GM21528 (cell line): ENCODE data around the gene ZNF473.
"Not testable (repeated sequence)": the region's sequence is repeated elsewhere in the genome, so short reads cannot be mapped to it uniquely, and the experiment has no call there.

Experiments
- ATAC-seq: cut with Tn5 transposase; IDR thresholded peaks from one replicate; pipeline ENCODE4 v1.9.1; 2021; ENCODE audit warnings: mild to moderate bottlenecking, moderate library complexity; ENCODE audit not compliant: unreplicated experiment, low FRiP score

ZNF473 gene

DNA sequence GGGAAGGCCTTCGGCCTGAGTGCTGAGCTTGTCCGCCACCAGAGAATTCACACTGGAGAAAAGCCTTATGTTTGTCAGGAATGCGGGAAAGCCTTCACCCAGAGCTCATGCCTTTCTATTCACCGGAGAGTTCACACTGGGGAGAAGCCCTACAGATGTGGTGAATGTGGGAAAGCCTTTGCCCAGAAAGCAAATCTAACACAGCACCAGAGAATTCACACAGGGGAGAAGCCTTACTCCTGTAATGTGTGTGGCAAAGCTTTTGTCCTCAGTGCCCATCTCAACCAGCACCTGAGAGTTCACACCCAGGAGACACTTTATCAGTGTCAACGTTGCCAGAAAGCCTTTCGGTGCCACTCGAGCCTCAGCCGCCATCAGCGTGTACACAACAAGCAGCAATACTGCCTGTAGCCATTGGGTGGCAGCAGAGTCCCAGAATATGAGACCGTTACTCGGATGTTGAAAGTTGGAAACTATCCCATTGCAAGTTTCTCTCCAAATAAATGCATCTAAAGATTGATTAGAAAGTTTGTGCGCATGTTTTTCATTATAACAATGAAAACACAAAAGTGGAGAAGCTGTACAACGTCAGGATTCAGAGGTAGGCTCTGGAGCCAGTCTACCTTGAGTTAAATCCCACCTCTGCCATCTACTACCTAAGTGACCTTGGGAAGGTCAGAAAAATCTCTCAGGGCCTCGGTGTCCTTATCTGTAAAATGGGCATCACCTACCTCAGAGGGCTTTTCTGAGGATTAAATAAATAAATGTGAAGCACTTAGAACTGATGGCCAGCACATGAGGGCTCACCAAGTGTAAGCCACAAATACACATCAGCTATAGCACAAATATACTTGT lies 21.1 kb downstream of the ZNF473 start:
- no peak for ATAC-seq

DNA sequence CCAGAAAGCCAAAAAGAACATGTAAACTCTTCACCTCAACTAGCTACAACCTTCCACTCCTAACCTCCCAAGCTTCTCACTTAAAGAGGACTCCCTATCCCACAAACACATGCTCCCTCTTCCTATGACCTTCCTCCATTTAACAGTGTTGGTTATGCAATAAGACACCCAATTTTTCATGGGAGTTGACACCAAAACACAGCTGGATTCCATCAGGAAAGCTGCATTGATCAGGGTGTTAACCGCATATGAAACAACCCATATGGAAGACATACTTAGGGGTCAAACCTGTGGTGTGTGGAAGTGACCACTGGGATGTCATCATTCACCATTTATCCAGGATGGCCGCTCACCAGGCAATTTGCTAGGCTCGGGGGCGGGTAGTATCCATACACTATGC lies 21.9 kb downstream of the ZNF473 start:
- no peak for ATAC-seq

DNA sequence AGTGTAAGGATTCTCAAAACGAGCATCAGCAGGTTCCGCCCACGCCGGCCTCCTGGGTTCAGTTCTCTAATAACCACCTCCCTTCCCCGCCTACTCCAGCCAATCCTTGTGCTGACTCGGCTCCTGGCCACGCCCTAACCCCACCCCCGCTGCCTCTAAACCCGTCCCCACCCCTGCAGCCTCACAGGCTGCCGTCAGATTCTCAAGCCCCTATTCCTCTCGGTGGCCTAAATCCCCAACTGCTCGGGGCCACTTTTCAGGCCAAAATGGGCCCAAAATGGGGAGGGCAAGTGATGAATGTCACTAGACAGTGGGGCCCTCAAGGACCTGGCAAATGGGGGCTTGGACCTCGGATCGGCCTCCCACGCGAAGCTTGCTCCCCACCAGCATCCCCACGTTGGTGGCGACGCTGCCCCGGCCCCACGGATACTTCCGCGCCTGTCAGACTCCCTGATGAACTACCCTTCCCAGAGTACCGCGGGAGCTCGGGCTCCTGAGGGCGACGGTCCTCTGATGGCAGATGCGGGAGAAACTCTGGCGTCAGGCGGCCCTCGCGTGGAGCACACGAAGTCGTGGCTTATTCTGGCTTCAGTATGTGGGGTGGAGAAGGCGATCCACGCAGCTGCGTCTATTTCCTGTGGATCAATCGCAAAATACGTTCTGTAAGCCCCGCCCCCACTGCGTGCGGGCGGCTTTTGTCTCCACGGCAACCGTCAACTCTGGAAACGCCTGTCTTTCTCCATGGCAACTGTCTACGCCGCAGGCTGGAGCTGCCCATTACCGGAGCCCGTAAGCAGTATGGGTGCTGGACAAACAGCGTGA lies 24.8 kb downstream of the ZNF473 start:
- ATAC-seq = no peak

DNA sequence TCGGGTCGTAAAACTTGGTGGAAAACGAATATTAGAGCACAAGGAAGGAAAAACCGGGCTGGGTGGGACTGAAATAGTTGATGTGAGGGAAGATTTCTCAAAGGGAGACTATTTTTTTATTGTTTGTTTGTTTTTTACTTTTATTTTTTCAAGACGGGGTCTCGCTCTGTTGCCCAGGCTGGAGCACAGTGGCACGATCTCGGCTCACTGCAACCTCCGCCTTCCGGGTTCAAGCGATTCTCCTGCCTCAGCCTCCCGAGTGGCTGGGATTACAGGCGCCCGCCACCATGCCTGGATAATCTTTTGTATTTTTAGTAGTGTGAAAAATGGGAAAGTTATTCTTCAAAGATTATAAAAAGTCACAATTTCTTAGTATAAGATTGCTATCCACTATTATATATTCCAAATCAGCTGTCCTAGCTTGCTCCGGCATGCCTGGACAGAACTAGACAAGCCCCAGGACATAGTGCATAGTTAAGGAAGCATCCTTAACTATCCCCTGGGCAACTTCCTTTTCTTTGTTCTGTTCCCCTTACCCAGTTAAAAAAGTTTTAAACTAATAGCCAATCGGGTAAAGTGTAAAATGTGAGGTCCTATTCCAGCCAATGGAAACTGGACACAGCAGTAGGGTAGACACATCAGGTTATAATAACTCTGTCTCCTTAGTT lies 25.6 kb downstream of the ZNF473 start:
- ATAC-seq = not testable (repeated sequence)

- ATAC-seq = no peak
Observed at GRCh38 chr19:50051964-50052363, 26.2 kb downstream of the ZNF473 start.

- no peak for ATAC-seq
Observed at GRCh38 chr19:50053119-50053518, 27.3 kb downstream of the ZNF473 start.

DNA sequence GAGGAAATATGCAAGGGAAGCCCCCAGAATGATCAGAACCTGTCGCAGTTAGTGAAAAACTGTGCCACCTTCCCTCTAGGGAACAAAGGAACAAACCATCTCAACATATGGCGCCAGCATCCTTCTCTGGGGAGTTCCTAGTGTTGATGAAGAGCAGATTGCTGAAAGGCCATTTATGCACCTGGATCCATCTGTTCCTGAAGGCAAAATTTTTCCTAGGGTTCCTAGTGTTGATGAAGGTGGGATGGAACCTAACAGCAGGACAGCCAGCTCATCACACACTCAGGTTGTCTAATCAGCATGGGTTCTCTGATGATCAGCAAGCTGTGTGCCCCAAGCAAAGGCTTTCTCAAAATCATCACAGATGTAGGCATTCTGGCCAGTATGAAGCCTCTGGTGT lies 32.6 kb downstream of the ZNF473 start:
- no peak for ATAC-seq

DNA sequence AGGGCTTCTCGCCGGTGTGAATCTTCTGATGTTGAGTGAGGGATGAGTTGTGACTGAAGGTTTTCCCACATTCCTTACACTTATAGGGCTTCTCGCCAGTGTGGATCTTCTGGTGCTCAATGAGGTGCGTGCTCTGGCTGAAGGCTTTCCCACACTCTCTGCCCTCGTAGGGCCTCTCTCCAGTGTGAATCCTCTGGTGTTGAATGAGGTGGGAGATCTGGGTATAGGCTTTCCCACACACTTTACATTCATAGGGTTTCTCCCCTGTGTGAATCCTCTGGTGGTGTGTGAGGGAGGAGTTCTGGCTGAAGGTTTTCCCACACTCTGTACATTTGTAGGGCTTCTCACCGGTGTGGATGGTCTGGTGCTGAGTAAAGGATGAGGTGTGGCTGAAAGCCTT lies 33.2 kb downstream of the ZNF473 start:
- ATAC-seq = no peak

GRCh38 chr19:50060107-50060506 lies 34.3 kb downstream of the ZNF473 start:
- ATAC-seq = no peak

GRCh38 chr19:50061650-50062049 lies 35.8 kb downstream of the ZNF473 start:
- ATAC-seq = no peak

- ATAC-seq = no peak
Observed at GRCh38 chr19:50065938-50066337, 40.1 kb downstream of the ZNF473 start.

DNA sequence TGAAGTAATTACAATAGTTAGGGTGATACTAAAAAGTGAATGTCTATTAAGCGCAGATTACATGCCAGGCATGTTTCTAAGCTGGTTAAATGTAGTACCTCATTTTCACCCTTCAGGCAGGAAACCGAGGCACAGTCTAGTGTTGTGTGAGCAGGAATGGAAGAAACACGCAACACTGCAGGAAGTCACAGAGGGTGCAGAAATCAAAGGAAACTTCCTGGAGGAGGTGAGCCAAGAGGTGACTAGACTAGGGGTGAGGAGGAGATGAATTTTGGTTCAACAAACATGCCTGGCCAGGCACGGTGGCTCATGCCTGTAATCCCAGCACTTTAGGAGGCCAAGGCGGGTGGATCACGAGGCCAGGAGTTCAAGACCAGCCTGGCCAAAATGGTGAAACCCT lies 41.8 kb downstream of the ZNF473 start:
- ATAC-seq = no peak

DNA sequence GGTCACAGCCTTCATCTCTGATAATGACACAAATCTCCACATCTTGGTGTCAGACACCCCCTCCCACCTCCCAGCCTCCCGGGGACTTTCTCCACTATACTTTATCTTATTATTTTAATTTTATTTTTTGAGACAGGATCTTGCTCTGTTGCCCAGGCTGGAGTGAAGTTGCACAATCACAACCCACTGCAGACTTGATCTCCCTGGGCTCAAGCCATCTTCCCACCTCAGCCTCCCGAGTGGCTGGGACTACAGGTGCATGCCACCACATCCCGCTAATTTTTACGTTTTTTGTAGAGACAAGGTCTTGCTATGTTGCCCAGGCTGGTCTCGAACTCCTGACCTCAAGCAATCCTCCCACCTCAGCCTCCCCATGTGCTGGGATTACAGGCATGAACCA lies 42.6 kb downstream of the ZNF473 start:
- not testable (repeated sequence) for ATAC-seq

DNA sequence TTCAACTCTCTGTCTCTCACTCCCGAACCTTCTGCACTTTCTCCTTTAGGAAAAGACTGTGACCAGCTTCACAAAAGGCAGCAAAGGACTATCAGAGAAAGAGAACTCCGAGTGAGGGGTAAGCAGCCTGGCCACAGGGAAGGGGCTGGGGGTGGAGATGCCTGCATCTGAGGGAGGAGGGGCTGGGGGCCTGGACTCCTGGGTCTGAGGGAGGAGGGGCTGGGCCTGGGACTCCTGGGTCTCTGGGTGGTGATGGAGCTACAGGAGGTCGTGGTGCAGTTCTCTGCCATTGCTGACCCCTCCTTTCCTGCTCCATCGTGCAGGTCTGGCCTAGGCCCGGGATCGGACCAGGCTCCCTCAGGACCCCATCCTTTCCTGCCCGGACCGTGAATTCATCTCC lies 49.3 kb downstream of the ZNF473 start:
- not testable (repeated sequence) for ATAC-seq

DNA sequence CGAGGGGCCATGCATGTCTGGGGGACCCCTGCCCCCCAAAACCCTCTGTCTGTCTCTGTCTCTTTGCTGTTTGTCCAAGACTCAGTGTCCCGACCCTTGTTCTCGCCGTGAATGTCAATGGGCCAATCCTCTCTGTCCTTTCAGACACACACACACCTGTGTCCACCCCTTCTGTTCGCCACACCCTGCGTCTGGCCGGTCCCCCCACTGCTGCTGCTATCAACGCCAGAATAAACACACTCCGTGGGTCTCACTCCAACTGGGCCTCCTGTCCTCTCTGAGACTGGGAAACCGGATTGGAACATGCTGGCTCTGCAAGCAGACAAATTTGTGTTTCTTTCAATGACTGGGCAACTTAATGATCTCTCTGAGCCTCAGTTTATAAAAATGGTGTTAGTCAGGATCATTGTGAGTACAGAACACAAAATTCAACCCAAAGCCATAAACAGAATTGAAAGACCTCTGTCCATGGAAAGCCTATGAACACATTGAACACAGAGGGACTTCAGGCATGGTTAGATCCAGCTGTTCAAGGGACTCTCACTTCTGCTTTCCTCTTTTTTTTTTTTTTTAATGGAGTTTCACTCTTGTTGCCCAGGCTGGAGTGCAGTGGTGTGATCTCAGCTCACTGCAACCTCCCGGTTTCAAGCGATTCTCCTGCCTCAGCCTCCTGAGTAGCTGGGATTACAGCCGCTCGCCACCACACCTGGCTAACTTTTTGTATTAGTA lies 50.0 kb downstream of the ZNF473 start:
- ATAC-seq = not testable (repeated sequence)

- not testable (repeated sequence) for ATAC-seq
Observed at GRCh38 chr19:50076581-50077355, 51.0 kb downstream of the ZNF473 start.

DNA sequence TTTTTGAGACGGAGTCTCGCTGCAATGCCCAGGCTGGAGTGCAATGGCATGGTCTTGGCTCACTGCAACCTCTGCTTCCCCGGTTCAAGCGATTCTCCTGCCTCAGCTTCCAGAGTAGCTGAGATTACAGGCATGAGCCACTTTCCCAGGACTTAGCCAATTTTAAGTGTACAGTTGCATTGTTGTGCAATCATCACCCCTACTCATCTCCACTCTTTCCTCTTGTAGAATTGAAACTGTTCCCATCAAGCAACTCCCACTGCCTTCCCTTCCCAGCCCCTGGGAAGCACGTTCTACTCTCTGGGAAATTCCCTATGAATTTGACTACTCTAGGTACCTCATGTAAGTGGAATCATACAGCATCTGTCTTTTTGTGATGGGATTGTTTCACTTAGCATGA lies 53.2 kb downstream of the ZNF473 start:
- ATAC-seq = not testable (repeated sequence)

- ATAC-seq = not testable (repeated sequence)
Observed at GRCh38 chr19:50084440-50084839, 58.6 kb downstream of the ZNF473 start.

GRCh38 chr19:50087153-50087552 lies 61.3 kb downstream of the ZNF473 start:
- not testable (repeated sequence) for ATAC-seq

DNA sequence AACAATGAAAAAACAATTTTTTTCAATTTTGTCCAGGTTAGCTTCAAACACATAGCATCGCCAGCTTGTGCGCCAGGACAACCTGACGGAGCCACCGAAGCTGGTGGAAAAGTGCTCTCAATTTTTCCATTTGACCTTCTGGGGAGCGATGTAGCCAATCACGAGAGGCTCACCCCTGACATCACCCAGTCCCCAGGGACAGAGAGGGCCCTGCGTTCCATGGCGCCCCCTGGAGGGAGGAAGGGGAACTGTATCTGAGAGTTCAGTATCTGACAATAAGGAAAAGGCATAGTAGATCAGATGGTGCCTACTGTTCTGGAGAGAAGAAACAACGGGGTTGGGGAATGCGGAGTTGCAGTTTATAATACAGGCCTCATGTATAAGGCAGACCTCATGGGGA lies 64.9 kb downstream of the ZNF473 start:
- not testable (repeated sequence) for ATAC-seq
